GM12892 (cell line): Measurements from ENCODE around the gene CCDC136.

Experiments used
- POLR2A ChIP-seq: IDR thresholded peaks from 2 replicates; pipeline ENCODE4 v1.6.1; 2011; ENCODE audit warnings: low read depth, low read length, control low read depth
- POLR2AphosphoS5 ChIP-seq: IDR thresholded peaks from 2 replicates; pipeline ENCODE4 v1.6.1; 2011; ENCODE audit warnings: low read depth, low read length, control low read depth
- TAF1 ChIP-seq: IDR thresholded peaks from 2 replicates; pipeline ENCODE4 v1.6.1; 2011; ENCODE audit warnings: low read depth, mild to moderate bottlenecking, control low read depth, low read length, borderline replicate concordance

DNA sequence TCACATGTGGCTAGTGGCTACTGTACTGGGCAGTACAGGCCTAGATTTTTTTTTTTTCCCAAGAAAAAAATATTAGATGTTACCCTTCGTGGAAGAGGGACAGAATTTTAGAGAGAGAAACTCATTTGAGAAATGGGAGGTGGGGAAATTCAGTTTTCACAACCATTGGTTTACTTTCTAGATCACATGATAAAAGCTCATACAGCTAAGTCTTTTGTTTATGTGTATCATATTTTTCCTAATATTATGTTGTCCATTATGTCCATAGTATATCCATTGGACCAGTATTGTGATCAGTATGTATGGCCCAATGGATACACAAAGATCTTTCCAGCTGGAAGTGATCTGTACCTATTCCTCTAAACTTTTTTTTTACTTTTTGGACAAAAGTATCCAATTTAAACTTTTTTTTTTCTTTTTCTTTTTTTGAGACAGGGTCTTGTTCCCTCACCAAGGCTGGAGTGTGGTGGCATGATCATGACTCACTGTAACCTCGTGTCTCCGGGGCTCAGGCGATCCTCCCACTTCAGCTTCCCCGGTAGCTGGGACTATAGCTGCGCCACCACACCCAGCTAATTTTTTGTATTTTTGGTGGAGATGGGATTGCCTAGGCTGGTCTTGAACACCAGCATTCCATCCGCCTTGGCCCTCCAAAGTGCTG lies 48.5 kb upstream of the CCDC136 start:
- TF ChIP-seq POLR2A (no peak), TAF1 (no peak), POLR2AphosphoS5 (no peak)
